ENCODE measurements around the gene RGL3.

DNA sequence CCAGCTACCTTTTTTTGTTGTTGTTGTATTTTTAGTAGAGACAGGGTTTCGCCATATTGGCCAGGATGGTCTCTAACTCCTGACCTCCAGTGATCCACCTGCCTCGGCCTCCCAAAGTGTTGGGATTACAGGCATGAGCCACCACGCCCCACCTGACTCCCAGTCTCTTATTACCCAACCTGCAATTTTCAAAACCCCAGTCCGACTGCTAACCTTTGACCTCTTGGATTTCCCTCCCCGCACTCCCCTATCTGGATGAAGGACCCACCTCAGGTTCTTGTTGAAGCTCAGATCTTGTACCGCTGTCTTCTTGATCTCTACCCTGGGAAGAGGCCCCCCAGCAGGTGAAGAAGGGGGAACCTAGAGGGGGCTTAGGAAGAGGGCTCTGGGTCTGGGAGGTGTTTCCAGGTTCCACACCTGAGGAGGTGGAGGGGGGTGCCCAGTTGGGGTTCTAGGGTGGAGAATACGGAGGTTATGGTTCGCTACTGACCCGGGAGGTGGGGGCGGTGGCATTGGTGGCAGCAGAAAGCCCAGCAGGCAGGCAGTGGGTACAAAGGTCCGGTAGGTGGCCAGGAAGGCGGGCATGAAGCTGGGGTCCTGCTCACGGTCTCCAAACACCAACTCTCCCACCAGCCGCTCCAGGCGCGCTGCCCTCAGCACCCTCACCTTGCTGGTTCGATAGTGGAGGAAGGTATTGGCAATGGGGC is 2.6 kb downstream of the RGL3 start:
- TF ChIP-seq, protein P1, sequence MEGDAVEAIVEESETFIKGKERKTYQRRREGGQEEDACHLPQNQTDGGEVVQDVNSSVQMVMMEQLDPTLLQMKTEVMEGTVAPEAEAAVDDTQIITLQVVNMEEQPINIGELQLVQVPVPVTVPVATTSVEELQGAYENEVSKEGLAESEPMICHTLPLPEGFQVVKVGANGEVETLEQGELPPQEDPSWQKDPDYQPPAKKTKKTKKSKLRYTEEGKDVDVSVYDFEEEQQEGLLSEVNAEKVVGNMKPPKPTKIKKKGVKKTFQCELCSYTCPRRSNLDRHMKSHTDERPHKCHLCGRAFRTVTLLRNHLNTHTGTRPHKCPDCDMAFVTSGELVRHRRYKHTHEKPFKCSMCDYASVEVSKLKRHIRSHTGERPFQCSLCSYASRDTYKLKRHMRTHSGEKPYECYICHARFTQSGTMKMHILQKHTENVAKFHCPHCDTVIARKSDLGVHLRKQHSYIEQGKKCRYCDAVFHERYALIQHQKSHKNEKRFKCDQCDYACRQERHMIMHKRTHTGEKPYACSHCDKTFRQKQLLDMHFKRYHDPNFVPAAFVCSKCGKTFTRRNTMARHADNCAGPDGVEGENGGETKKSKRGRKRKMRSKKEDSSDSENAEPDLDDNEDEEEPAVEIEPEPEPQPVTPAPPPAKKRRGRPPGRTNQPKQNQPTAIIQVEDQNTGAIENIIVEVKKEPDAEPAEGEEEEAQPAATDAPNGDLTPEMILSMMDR (IDR thresholded peaks at IDR 0.05): no peak
- TF ChIP-seq POLR2A (IDR thresholded peaks at IDR 0.05): no peak
- no peak for TF ChIP-seq POLR2AphosphoS5 (IDR thresholded peaks at IDR 0.05)

Data from breast epithelium (tissue), 3 donors.